HS-27A (cell line): ENCODE measurements around the gene PUS7.
"Not testable (repeated sequence)": the region's sequence is repeated elsewhere in the genome, so short reads cannot be mapped to it uniquely, and the experiment has no call there.

Source experiments
- DNase-seq: peaks from one replicate; pipeline ENCODE4 v3.0.0-alpha.2; 2012; ENCODE audit warnings: low read depth, missing footprints

Gene PUS7

DNA sequence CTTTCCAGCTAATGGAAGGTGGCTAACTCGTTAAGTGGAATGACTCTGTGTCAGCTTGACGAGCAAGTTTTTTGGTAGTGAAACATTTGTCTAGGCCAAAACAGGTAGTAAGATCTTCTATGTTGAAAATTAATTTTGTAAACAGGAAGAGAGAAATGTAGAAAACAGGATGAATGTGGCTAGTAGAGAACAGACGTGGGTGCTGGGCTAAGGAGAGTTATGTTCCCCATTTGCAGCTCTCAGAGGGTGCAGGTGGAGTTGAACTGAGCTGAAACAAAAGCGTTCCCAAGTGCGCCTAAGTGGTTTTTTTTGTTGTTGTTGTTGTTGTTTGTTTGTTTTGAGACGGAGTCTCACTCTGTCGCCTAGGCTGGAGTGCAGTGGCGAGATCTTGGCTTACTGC lies 73.9 kb downstream of the PUS7 start:
- DNase-seq = no peak

DNA sequence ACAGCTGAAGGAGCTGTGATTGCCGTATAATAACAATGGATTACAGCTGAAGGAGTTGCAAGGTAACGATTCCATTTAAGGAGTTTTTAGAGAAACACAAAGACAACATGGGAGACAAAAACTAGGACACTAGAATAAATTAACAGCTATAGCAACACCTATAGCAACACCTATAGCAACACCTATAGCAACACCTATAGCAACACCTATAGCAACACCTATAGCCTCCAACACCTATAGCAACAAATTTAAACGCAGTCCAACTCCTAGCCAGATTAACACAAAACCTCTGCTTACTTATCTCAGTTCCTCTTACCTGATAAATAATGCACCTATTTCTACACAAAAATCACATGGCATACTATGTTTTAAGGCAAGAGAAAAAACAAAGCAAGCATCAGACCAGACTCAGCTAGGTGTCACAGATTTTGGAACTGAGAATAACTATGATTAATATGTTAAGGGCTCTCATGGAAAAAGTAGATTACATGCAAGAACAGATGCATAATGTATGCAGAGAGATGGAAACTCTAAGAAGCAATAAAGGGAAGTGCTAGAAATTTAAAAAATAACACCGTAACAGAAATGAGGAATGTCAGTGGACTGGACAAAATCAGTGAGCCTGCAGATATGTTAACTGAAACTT lies 77.6 kb downstream of the PUS7 start:
- DNase-seq = no peak

DNA sequence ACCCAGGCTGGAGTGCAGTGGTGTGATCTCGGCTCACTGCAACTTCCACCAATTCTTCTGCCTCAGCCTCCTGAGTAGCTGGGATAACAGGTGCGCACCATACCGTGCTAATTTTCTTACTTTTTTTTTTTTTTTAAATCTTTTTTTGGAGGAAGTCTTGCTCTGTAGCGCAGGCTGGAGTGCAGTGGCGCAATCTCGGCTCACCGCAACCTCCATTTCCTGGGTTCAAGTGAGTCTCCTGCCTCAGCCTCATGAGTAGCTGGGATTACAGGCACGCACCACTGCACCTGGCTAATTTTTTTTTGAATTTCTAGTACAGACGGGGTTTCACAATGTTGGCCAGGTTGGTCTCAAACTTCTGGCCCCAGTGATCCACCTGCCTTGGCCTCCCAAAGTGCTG lies 79.9 kb downstream of the PUS7 start:
- not testable (repeated sequence) for DNase-seq

DNA sequence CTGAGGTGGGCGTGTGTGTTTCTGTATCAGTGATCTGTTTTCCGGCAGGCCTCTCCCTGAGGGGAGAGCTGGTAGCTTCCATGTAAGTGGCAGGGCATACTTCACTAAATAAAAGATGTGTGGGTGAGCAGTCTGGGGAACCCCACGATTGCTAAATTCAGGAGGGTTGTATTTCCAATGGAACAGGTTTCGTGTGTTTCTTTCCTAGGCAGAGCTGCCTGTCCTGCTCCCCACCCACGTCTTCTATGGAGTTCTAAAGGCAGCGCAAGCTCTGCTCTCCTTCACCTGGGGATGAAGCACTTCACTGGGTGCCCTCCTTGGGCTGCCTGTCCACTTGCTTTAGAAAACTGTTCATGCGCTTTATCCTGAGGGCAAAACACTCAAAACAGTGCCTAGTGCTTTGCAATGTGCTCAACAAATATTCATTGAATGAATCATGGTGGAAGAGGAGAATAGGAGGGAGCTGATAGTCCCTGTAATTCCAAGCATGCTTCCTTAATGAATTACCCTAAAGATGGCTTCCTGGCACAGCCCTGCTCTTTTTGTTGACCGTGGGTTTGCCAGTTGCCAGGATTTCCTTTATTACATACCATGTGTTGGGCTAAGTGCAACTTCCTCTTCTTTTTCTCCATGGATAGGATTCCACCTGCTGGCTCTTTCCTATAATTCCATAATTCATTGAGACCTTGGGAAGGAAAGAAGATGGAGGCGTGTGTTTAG lies 82.7 kb downstream of the PUS7 start:
- DNase-seq = peak; percentile 50

DNA sequence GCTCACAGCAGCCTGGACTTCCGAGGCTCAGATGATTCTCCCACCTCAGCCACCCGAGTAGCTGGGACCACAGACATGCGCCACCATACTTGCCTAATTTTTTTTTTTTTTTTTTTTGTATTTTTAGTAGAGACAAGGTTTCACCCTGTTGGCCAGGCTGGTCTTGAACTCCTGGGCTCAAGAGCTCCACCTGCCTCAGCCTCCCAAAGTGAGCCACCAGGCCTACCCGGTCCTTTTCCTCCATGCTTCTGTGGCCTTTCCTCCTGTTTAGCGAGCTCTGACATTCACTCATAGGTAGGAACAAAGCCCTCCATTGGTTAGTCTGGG lies 83.3 kb downstream of the PUS7 start:
- DNase-seq = no peak

DNA sequence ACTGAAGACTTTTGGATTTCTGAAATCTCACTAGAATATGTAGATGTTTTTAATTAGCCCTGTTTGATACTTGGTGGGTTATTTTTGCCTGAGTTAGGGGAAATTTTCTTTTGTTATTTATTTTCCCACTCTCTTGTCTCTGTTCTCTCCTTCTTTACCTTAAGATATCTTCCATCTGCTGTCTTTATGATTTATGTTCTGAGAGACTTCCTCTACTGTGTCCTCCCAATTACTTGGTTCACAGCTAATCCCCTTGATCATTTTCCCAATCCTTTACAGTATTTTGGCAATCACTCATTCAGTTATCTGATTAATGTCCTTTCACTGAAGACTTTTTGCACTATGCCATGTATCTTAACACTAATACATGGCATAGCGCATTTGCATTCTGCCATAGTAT lies 83.8 kb downstream of the PUS7 start:
- DNase-seq = no peak

DNA sequence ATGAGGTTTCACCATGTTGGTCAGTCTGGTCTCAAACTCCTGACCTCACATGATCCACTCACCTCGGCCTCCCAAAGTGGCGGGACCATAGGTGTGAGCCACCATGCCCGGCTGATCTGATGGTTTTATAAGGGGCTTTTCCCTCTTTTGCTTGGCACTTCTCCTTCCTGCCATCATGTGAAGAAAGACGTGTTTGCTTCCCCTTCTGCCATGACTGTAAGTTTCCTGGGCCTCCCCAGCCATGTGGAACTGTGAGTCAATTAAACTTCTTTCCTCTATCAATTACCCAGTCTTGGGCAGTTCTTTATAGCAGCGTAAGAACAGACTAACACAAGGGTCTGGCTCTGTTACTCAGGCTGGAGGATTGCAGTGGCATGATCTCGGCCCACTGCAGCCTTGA lies 84.7 kb downstream of the PUS7 start:
- DNase-seq = not testable (repeated sequence)

DNA sequence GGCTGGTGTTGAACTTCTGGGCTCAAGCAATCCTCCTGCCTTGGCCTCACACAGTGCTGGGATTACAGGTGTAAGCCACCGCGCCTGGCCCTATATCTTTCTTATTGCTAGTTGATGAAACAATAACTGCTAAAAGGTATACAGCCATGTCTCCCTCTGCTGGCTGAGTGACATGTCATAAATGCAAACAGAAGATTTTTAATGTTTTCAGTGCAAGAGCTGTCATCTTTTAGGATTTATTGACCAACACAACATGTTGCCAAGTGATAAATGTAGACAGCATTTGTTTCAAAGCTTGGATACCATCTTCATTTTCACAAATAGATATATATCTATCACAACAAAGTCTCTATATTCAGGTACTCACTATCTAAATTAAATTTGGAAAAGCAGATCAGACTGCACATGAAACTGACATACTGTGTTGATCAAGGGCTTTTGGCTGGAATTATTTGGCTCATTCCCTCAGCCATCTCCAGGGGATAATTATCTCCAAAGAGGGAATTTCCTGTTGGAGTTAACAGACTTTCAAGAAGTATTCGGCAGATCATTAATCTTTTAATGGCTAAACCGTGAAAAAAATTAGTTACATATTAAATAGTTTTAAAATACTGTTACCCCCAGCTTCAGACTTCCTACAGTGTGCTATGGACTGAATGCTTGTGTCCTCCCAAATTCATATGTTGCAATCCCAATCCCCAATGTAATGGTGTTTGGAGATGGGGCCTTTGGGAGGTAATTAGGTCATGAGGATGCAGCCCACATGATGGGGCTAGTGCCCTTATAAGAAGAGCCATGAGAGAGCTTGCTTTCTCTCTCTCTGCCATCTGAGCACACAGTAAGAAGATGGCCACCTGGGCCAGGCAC lies 92.1 kb downstream of the PUS7 start:
- no peak for DNase-seq

DNA sequence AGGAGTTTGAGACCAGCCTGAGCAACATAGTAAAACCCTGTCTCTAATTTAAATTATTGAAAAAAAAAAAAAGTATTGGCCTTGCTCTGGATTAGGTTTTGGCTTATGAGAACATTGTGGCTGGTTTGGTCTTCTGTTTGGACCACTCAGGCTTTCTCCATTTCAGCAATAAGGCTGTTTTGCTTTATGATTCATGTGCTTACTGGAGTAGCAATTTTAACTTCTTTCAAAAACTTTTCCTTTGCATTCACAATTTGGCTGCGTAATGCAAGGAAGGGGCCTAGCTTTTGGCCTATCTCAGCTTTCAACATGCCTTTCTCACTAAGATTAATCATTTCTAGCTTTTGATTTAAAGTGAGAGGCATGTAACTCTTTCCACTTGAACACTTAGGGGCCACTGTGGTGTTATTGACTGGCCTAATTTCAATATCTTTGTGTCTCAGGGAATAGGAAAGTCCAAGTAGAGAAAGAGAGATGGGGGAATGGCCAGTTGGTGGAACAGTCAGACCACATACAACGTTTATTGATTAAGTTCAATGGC lies 95.4 kb downstream of the PUS7 start:
- DNase-seq = no peak

DNA sequence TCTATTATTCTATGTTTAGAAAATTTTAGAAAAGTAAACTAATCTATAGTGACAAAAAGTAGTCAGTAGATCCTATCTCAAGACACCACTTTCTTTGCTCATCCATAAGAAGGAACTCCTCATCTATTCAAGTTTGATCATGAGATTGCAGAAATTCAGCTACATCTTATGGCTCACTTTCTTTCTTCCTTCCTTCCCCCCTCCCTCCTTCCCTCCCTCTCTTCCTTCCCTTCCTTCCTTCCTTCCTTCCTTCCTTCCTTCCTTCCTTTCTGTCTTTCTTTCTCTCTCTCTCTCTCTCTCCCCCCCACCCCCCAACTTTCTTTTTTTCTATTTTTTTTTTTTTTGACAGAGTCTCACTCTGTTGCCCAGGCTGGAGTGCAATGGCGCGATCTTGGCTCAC lies 98.1 kb downstream of the PUS7 start:
- DNase-seq = no peak

DNA sequence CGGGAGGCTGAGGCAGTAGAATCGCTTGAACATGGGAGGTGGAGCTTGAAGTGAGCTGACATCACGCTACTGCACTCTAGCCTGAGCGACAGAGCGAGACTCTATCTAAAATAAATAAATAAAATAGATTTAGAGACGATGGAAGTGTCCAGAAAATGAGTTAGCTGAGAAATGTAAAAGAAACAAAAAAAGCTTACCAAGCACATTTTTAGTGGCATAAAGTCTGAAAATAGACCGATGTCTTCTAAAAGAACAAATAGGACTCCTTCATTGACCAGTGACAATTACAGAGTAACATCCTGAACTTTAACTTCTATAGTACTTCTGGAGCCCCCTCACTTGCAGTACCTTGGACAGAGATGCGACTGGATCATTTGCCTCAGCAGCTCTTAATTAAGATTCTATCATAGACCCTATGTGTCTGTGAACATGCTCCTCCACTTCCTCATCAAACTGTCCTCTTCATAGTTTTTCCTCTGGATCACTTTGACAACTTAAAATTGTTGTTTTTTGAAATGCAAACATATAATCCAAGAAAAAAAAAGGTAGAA lies 108.1 kb downstream of the PUS7 start:
- no peak for DNase-seq

DNA sequence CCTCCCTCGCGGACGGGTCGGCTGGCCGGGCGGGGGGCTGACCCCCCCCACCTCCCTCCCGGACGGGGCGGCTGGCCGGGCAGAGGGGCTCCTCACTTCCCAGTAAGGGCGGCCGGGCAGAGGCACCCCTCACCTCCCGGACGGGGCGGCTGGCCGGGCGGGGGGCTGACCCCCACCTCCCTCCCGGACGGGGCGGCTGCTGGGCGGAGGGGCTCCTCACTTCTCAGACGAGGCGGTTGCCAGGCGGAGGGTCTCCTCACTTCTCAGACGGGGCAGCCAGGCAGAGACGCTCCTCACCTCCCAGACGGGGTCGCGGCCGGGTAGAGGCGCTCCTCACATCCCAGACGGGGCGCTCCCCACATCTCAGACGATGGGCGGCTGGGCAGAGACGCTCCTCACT lies 111.3 kb downstream of the PUS7 start:
- not testable (repeated sequence) for DNase-seq

DNA sequence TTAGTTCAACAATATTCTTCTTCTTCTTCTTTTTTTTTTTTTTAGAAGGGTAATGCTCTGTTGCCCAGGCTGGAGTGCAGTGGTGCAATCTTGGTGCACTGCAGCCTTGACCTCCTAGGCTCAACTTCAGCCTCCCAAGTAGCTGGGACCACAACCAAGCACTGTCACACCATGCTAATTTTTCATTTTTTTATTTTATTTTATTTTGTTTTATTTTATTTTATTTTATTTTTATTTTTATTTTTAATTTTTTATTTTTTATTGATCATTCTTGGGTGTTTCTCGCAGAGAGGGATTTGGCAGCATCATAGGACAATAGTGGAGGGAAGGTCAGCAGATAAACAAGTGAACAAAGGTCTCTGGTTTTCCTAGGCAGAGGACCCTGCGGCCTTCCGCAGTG lies 112.3 kb downstream of the PUS7 start:
- not testable (repeated sequence) for DNase-seq

DNA sequence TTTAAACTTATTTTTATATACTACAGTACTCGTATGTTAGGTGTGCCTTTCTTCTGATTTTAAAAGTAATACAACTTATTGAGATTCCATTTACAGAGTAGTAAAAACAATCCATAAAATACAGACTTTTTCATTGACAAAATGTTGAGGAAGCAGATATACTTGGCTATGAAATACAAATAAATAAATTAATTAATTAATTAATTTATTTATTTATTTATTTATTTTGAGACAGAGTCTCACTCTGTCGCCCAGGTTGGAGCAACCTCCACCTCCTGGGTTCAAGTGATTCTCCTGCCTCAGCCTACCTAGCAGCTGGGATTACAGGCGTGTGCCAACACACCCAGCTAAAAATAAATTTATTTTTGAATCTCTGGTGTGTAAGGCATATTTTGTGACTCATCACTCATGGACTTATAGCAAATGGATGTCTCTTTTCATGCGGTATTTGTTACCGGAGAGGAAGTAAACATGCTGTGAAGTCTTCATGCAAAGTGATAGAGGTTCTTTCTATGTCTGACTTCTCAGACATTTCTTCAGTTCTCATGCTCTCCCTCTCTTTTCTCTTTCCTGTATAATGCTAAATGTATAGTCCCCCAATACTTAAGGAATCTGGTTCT lies 113.2 kb downstream of the PUS7 start:
- no peak for DNase-seq
